Testis (tissue), 3 donors: ENCODE results near the gene TNFRSF8. TPM values are rescaled to one million over a fixed set of nuclear protein-coding genes. Genes with fewer than 3 reads are reported as not detected.

Source experiments
- DNase-seq: peaks from one replicate; pipeline ENCODE4 v3.0.0-alpha.2; 2019
- H3K27ac ChIP-seq, 2 donors: fragments of 200-600 bp; sonication (generic); one replicate each; pipeline ENCODE4 v1.5.1; 2019
- H3K27me3 ChIP-seq: fragments of 200-600 bp; sonication (generic); one replicate; pipeline ENCODE4 v1.5.1; 2019
- H3K36me3 ChIP-seq: fragments of 200-600 bp; sonication (generic); one replicate; pipeline ENCODE4 v1.5.1; 2017; ENCODE audit warnings: low read depth; ENCODE audit errors: missing control alignments
- H3K4me1 ChIP-seq: fragments of 200-600 bp; sonication (generic); one replicate; pipeline ENCODE4 v1.5.1; 2019
- H3K4me3 ChIP-seq, 2 donors: fragments of 200-600 bp; sonication (generic); one replicate each; pipeline ENCODE4 v1.5.1; 2017 to 2019
- H3K9me3 ChIP-seq: fragments of 200-600 bp; sonication (generic); one replicate; pipeline ENCODE4 v1.5.1; 2017
- CTCF ChIP-seq, 3 experiments: fragments of 450-650 bp in 2 of 3; fragments of 200-600 bp in 1 of 3; sonication (generic) in 1 of 3; IDR thresholded peaks; one replicate each; pipeline ENCODE4 v1.5.1; 2016 to 2019; ENCODE audit warnings: antibody characterized with exemption in 3 of 3, mild to moderate bottlenecking in 2 of 3, moderate library complexity in 1 of 3
- POLR2A ChIP-seq: fragments of 450-650 bp; IDR thresholded peaks from one replicate; pipeline ENCODE4 v1.6.1; 2017; ENCODE audit warnings: antibody characterized with exemption, mild to moderate bottlenecking, moderate library complexity
- WGBS, 2 donors: methylation state at CpG; one replicate each; pipeline ENCODE4 v1.1.5; 2018; 5-methylcytosine and 5-hydroxymethylcytosine counted together
- intact Hi-C: fragments of 100-400 bp; cut with DNase I; formaldehyde crosslinking; loops from one replicate; pipeline ENCODE4 v1.15.1; 2023; ENCODE audit warnings: low total_unique reads
- polyA plus RNA-seq: library from polyadenylated mRNA; stranded (reverse); fragments of 350-450 nt; fragmentation: Illumina TruSeq; extraction: RNeasy Lipid Tissue Mini Kit (QIAGEN cat#74804); gene quantifications from one replicate; pipeline ENCODE4 v1.2.3, GENCODE V29; 2014; ENCODE audit warnings: low read depth, low replicate concordance; ENCODE audit not compliant: insufficient read depth
- total RNA-seq, 2 donors: library from RNA; depleted of rRNA; stranded (reverse); fragments of >200 nt; gene quantifications; one replicate each; pipeline ENCODE4 v1.2.3, GENCODE V29; 2016

TNFRSF8 gene
- total and polyA plus RNA-seq, 3 donors from 2014 or later: 5.0 to 6.9 (median 5.4) TPM

- no peak for DNase-seq
- WGBS, 2 donors: 73 to 76% methylated on average over 10 of the region's 10 CpGs
- Histone ChIP-seq H3K9me3 (no peaks in the 10 kb centered on the region), H3K36me3 (no peaks in the 10 kb centered on the region), H3K27ac (no peak overlapping the region), H3K4me3 (no peak overlapping the region), H3K4me1 (peaks cover 6% of the 10 kb centered on the region), H3K27me3 (no peaks in the 10 kb centered on the region)
- TF ChIP-seq POLR2A (no peak), CTCF (IDR thresholded peaks at IDR 0.05) (no peak)
- intact Hi-C loops: no loop called here
Measured at GRCh38 chr1:12069623-12070244, 6.6 kb downstream of the TNFRSF8 start.

- Histone ChIP-seq H3K4me3 (no peak overlapping the region), H3K9me3 (no peaks in the 10 kb centered on the region), H3K27me3 (no peaks in the 10 kb centered on the region), H3K4me1 (peaks cover 6% of the 10 kb centered on the region), H3K36me3 (no peaks in the 10 kb centered on the region), H3K27ac (no peak overlapping the region)
- TF ChIP-seq CTCF (IDR thresholded peaks at IDR 0.05): no peak
- TF ChIP-seq POLR2A: no peak
- 92% methylated on average over 3 of the region's 3 CpGs for WGBS, 2 donors
- intact Hi-C loops: no loop called here
- DNase-seq: no peak
Measured at GRCh38 chr1:12071892-12072291, 8.8 kb downstream of the TNFRSF8 start.

GRCh38 chr1:12072741-12073140, 9.6 kb downstream of the TNFRSF8 start:
- no peaks in the 10 kb centered on the region for H3K9me3 ChIP-seq
- WGBS, 2 donors: 85 to 86% methylated on average over 7 to 8 of the region's 8 CpGs
- peaks cover 6% of the 10 kb centered on the region for H3K4me1 ChIP-seq
- TF ChIP-seq CTCF (IDR thresholded peaks at IDR 0.05): no peak
- no peak for TF ChIP-seq POLR2A
- no peak overlapping the region for H3K27ac ChIP-seq
- no peak for DNase-seq
- H3K4me3 ChIP-seq: no peak overlapping the region
- intact Hi-C loops: no loop called here
- H3K36me3 ChIP-seq: no peaks in the 10 kb centered on the region
- H3K27me3 ChIP-seq: no peaks in the 10 kb centered on the region

- no peak overlapping the region for H3K4me3 ChIP-seq
- H3K36me3 ChIP-seq: no peaks in the 10 kb centered on the region
- TF ChIP-seq CTCF (IDR thresholded peaks at IDR 0.05) (no peak), POLR2A (no peak)
- 94 to 95% methylated on average over 15 of the region's 15 CpGs for WGBS, 2 donors
- DNase-seq: no peak
- intact Hi-C loops: no loop called here
- no peaks in the 10 kb centered on the region for H3K9me3 ChIP-seq
- no peak overlapping the region for H3K27ac ChIP-seq
- no peaks in the 10 kb centered on the region for H3K4me1 ChIP-seq
- no peaks in the 10 kb centered on the region for H3K27me3 ChIP-seq
Measured at GRCh38 chr1:12073796-12074195, 10.7 kb downstream of the TNFRSF8 start.
